Effector memory CD4-positive, alpha-beta T cell (primary cell): Measurements from ENCODE around the gene UTS2R.
"Not testable (repeated sequence)": the region's sequence is repeated elsewhere in the genome, so short reads cannot be mapped to it uniquely, and the experiment has no call there.

Source experiments
- DNase-seq, 3 donors: peaks; one replicate each; pipeline ENCODE4 v3.0.0-alpha.2; 2020
- H3K27ac ChIP-seq: 2 replicates; pipeline ENCODE4 v1.7.0; 2013; ENCODE audit warnings: mild to moderate bottlenecking, low read length, moderate library complexity; ENCODE audit not compliant: insufficient read depth, poor library complexity, severe bottlenecking
- H3K27me3 ChIP-seq: replicated peaks from 2 replicates; pipeline ENCODE4 v1.7.0; 2013; ENCODE audit warnings: mild to moderate bottlenecking, low read length; ENCODE audit not compliant: insufficient read depth, control insufficient read depth, poor library complexity, severe bottlenecking
- H3K36me3 ChIP-seq: 2 replicates; pipeline ENCODE4 v1.7.0; 2013; ENCODE audit warnings: mild to moderate bottlenecking, low read length, moderate library complexity; ENCODE audit not compliant: control insufficient read depth, insufficient read depth
- H3K4me1 ChIP-seq: 2 replicates; pipeline ENCODE4 v1.7.0; 2013; ENCODE audit warnings: low read length, mild to moderate bottlenecking; ENCODE audit not compliant: control insufficient read depth, insufficient read depth, poor library complexity, severe bottlenecking
- H3K4me3 ChIP-seq: 2 replicates; pipeline ENCODE4 v1.7.0; 2013; ENCODE audit warnings: low read length, low read depth, mild to moderate bottlenecking; ENCODE audit not compliant: insufficient read depth, poor library complexity, severe bottlenecking
- H3K9me3 ChIP-seq: 2 replicates; pipeline ENCODE4 v1.7.0; 2013; ENCODE audit warnings: mild to moderate bottlenecking, low read length, moderate library complexity; ENCODE audit not compliant: control insufficient read depth

The UTS2R gene

DNA sequence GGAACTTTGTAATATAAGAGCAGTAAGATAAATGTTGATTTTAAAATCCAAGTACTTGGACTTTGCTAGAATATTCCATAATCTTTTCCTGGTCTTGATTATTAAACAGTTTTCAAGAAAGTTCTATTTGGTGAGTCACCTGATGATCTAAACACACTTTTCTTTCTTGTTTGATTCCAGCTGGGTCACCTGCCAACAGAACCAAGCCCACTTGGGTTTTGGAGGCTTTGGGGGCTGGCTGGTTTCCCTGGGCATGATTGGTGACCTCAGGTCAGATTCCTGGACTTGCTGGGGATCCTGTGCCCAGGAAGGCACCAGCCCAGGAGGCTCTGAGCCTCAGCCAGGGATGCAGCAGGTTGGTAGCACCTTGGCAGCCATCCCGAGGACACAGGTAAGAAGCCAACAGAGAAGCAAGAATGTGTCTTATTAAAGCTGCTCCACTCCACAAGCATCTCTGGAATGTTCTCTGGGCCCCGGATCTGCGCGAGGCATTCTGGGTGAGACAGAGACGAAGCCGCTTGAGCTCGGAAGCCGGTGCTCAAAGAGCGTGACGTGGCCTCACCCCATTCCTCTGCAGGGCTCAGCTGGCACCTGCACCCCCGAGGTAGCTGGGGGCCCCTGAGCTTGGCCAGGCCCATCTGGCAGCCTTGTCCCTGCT is 15.7 kb upstream of the UTS2R start:
- Histone ChIP-seq H3K36me3 (no peaks in the 10 kb centered on the region), H3K9me3 (no peaks in the 10 kb centered on the region), H3K4me3 (no peak overlapping the region), H3K27ac (no peak overlapping the region), H3K4me1 (peaks cover 6% of the 10 kb centered on the region), H3K27me3 (no peaks in the 10 kb centered on the region)
- no peak for DNase-seq

DNA sequence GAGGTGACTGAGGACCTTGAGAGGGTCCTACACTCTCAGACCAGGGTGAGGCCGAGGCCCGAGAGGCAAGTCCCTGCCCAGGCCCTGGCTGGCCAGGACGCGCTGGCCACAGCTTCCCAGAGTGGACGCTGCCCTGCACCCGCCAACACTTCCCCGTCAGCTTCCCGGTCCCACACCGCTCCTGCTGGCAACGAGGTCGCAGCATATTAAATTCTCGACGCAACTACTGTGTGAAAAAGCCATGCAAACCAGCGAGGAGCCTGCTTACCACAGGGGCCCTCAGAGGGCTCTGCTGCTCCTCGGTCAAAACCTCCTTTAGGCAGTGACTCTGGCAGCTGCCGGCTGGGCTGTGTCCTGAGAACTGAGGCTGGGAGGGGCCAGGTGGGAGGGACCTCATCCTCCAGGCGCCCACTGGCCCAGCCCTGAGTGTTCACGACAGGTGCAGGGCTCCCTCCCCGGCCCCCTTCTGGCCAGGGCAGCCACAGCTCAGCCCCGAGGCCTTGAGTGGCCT is 14.7 kb upstream of the UTS2R start:
- Histone ChIP-seq H3K4me3 (no peak overlapping the region), H3K27me3 (no peaks in the 10 kb centered on the region), H3K9me3 (no peaks in the 10 kb centered on the region), H3K27ac (no peak overlapping the region), H3K4me1 (peaks cover 2% of the 10 kb centered on the region), H3K36me3 (no peaks in the 10 kb centered on the region)
- no peak for DNase-seq

DNA sequence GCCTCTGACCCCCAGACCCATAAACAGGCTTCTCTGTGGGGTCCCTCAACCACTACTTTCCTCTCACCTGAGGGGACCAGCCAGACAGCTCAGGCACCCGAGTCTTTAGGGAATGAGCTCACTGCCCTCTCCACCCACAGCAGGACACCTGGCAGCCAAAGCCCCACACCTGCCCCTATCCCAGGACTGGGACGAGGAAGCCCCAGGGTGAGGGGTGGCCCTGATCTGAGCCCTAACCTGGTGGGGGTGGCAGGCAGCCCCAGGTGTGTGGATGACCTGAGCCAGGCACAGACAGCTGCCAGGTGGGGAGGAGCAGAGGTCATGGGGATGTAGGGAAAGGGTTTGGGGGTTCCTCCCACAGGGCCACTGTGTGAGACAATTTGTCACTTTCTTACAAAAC is 14.2 kb upstream of the UTS2R start:
- Histone ChIP-seq H3K9me3 (no peaks in the 10 kb centered on the region), H3K27me3 (no peaks in the 10 kb centered on the region), H3K27ac (no peak overlapping the region), H3K36me3 (no peaks in the 10 kb centered on the region), H3K4me1 (no peaks in the 10 kb centered on the region), H3K4me3 (no peak overlapping the region)
- DNase-seq = no peak

DNA sequence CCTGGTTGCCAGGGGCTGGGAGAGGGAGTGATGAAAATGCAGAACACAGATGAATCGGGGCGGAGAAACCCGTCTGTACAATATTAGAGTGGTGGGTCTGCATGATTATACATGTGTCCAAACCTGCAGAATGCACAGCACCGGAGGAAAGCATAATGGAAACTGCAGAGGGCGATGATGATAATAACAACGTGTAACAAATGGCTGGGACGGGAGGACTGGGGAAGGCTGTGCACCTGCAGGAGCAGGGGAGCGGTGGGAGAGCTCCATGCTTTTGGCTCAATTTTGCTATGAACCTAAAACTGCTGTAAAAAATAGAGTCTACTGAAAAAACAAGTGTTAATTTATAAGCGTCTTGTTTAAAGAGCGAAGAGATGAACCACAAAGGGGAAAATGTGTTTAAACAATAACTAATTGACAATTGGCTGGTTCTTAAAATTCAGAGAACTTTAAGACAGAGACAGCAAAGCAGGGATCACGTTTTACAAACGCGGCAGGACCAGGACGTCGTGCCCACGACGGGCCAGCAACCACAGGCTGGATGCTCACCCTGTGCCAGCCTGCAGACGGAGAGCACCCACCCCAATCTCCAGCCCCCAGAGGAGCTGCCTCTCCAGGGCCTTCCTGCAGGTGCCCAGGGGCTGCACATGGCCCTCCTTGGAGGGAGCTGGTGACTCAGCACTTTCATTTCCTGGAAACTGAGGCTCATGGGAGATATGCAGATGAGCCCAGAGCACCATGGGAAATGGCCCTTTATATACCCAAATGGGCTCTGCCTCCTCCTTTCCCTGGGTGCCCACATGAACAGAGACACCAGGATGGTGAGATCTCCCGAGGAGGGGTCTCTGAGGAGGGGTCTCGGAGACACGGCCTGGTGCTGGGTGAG is 12.9 kb upstream of the UTS2R start, which contains the start of gene TEX19:
Gene TEX19, plus strand, starts transcription at position 783 of the 886 bp plus-strand sequence. CDS start 2,904 bp downstream, outside the sequence.
- H3K36me3 ChIP-seq = no peaks in the 10 kb centered on the region
- no peaks in the 10 kb centered on the region for H3K4me1 ChIP-seq
- no peaks in the 10 kb centered on the region for H3K27me3 ChIP-seq
- H3K9me3 ChIP-seq = no peaks in the 10 kb centered on the region
- no peak within 1 kb of the TSS for H3K4me3 ChIP-seq
- H3K27ac ChIP-seq = no peak within 1 kb of the TSS
- no peak for DNase-seq

DNA sequence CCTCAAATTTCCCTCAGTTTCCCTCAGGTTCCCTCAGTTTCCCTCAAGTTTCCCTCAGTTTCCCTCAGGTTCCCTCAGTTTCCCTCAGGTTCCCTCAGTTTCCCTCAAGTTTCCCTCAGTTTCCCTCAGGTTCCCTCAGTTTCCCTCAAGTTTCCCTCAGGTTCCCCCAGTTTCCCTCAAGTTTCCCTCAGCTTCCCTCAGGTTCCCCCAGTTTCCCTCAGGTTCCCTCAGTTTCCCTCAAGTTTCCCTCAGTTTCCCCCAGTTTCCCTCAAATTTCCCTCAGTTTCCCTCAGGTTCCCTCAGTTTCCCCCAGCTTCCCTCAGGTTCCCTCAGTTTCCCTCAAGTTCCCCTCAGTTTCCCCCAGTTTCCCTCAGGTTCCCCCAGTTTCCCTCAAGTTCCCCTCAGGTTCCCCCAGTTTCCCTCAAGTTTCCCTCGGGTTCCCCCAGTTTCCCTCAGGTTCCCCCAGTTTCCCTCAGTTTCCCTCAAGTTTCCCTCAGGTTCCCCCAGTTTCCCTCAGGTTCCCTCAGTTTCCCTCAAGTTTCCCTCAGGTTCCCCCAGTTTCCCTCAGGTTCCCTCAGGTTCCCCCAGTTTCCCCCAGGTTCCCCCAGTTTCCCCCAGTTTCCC is 12.0 kb upstream of the UTS2R start:
- H3K4me3 ChIP-seq, DNase-seq, H3K36me3 ChIP-seq, H3K27me3 ChIP-seq, H3K4me1 ChIP-seq, H3K9me3 ChIP-seq, H3K27ac ChIP-seq: not testable (repeated sequence)

DNA sequence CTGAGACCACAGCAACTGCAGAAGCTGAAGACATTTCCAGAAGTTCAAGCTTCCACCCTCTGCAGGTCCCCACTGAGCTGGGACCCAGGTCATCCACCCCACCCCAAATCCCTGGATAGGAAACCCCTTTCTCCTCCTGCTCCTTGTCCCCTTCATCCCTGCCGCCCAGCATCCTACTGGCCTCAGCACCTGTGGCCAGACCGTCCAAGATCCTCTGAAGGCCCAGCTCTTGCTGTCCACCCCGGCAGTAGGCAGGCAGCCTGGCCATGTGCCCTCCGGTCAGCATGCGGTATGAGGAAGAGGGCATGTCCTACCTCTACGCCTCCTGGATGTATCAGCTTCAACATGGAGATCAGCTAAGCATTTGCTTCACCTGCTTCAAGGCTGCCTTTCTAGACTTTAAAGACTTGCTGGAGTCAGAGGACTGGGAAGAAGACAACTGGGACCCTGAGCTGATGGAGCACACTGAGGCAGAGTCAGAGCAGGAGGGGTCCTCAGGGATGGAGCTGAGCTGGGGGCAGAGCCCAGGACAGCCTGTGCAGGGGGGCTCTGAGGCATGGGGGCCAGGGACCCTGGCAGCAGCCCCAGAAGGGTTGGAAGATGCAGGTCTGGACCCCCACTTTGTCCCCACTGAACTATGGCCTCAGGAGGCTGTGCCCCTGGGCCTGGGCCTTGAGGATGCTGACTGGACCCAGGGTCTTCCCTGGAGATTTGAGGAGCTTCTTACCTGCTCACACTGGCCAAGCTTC is 9.5 kb upstream of the UTS2R start:
- no peaks in the 10 kb centered on the region for H3K9me3 ChIP-seq
- H3K36me3 ChIP-seq = no peaks in the 10 kb centered on the region
- DNase-seq = no peak
- no peaks in the 10 kb centered on the region for H3K27me3 ChIP-seq
- no peak overlapping the region for H3K4me3 ChIP-seq
- H3K4me1 ChIP-seq = no peaks in the 10 kb centered on the region
- no peak overlapping the region for H3K27ac ChIP-seq

DNA sequence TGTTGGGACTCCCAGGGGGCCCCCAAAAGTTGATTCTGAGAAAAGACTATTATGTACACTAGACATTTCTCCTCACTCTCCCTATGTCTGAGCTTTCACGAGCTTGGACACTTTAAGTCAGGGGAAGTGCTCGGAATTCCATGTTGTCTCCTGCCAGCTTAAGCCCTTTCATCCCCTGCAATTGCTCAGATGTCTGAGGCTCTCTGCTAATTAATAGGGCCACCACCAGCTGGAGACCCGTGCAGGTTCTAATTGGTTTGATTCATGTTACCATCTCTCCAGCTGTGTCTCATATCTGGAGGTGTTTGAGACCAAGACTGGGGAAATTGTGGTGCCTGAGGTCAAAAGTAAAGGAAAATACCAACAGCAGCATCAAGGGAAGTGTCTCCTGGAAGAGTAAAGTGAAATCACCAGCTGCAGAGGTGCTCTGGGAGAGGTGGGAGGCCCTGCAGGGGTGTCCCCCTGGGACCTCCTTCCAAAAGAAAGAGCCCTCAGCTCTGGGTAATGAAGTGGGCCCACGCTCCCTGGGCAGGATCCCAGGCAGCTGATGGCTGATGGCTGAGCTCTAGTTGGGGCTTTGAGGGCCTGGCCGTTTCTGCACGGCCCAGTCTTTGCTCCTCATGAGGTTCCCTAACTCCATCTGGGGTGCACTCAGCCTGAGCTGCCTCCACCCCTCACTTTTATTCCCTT is 5.8 kb upstream of the UTS2R start:
- Histone ChIP-seq H3K27me3 (peaks cover 9% of the 10 kb centered on the region), H3K4me1 (peaks cover 2% of the 10 kb centered on the region)
- DNase-seq = no peak

DNA sequence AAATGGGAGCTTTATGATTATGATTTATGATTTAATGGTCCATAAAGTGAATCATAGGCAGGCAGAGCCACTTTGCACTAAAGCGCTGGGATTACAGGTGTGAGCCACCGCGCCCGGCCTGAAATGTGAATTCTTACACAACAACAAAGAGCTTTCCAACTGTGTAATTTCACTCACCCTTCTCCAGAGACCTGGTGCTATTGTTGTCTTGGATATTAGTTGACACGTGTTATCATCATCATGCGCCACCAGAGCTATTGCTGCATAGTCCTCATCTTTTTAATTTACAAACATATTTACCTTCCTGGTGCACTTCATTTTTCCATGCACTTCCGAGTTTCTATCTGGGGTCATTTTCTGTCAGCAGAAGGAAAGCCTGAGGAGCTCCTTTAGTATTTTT is 4.8 kb upstream of the UTS2R start:
- no peak for DNase-seq
- no peak overlapping the region for H3K4me3 ChIP-seq
- H3K4me1 ChIP-seq = peaks cover 9% of the 10 kb centered on the region
- H3K27ac ChIP-seq = no peak overlapping the region
- H3K27me3 ChIP-seq = peaks cover 19% of the 10 kb centered on the region
- H3K36me3 ChIP-seq = no peaks in the 10 kb centered on the region
- no peaks in the 10 kb centered on the region for H3K9me3 ChIP-seq

More for the DNA sequence above, 5.8 kb upstream of the UTS2R start:
- no peak overlapping the region for H3K27ac ChIP-seq
- no peak overlapping the region for H3K4me3 ChIP-seq
- no peaks in the 10 kb centered on the region for H3K9me3 ChIP-seq
- H3K36me3 ChIP-seq = no peaks in the 10 kb centered on the region
